Stimulated activated CD8-positive, alpha-beta memory T cell treated with anti-CD3 and anti-CD28 coated beads, Interleukin-4, amount 100 ng/mL, for 4 hours (primary cell): ENCODE measurements around the gene HYLS1.
"Not testable (repeated sequence)": the region's sequence is repeated elsewhere in the genome, so short reads cannot be mapped to it uniquely, and the experiment has no call there.

Experiments
- DNase-seq, 2 donors: peaks; one replicate each; pipeline ENCODE4 v3.0.0-alpha.2; 2020; ENCODE audit warnings: low read depth in 2 of 2, low spot score in 1 of 2

The HYLS1 gene

GRCh38 chr11:125902927-125903710 is 15.7 kb downstream of the HYLS1 start, which contains the start of gene PUS3:
Gene PUS3, minus strand, starts transcription at chr11:125903206. Its CDS starts 6,922 bp downstream, at chr11:125896284.
- DNase-seq, result peak; percentile 74 to 75

GRCh38 chr11:125903711-125904659 is 16.5 kb downstream of the HYLS1 start, which contains the start of gene DDX25:
Gene DDX25, plus strand, starts transcription at chr11:125904508. Its CDS starts 10 bp downstream, at chr11:125904518.
- DNase-seq, result no peak

GRCh38 chr11:125904678-125905077 is 17.2 kb downstream of the HYLS1 start:
- no peak for DNase-seq

- DNase-seq, result no peak
These were observed 22.9 kb downstream of the HYLS1 start for GRCh38 chr11:125910226-125910849.

GRCh38 chr11:125914601-125915000 is 27.1 kb downstream of the HYLS1 start:
- not testable (repeated sequence) for DNase-seq

GRCh38 chr11:125916683-125917347 is 29.3 kb downstream of the HYLS1 start:
- no peak for DNase-seq

- DNase-seq, result no peak
These were observed 30.8 kb downstream of the HYLS1 start for GRCh38 chr11:125918140-125918840.

GRCh38 chr11:125921042-125921441 is 33.6 kb downstream of the HYLS1 start:
- DNase-seq, result no peak

GRCh38 chr11:125922156-125922555 is 34.7 kb downstream of the HYLS1 start:
- DNase-seq, result no peak

GRCh38 chr11:125923012-125923579 is 35.6 kb downstream of the HYLS1 start:
- DNase-seq, result peak in 1 of 2 donors; percentile 22

- DNase-seq, result no peak
These were observed 36.2 kb downstream of the HYLS1 start for GRCh38 chr11:125923633-125924032.

GRCh38 chr11:125924384-125925007 is 37.0 kb downstream of the HYLS1 start:
- no peak for DNase-seq

- DNase-seq, result no peak
These were observed 37.8 kb downstream of the HYLS1 start for GRCh38 chr11:125925247-125925740.

GRCh38 chr11:125925804-125926203 is 38.3 kb downstream of the HYLS1 start:
- no peak for DNase-seq

GRCh38 chr11:125926682-125927081 is 39.2 kb downstream of the HYLS1 start:
- DNase-seq, result no peak

GRCh38 chr11:125929445-125930075 is 42.1 kb downstream of the HYLS1 start:
- no peak for DNase-seq

- DNase-seq, result no peak
These were observed 42.6 kb downstream of the HYLS1 start for GRCh38 chr11:125930076-125930450.

- no peak for DNase-seq
These were observed 43.6 kb downstream of the HYLS1 start for GRCh38 chr11:125931116-125931515.

GRCh38 chr11:125931668-125932067 is 44.2 kb downstream of the HYLS1 start:
- no peak for DNase-seq
